Ovary (tissue), 3 donors: ENCODE data around the gene TIGD4.

Experiments
- CTCF ChIP-seq, 3 donors: fragments of 450-650 bp in 2 of 3; fragments of 200-600 bp in 1 of 3; IDR thresholded peaks; one replicate each; pipeline versions ENCODE4 v1.5.1 to v1.8.0; 2016 to 2022; ENCODE audit warnings: antibody characterized with exemption in 3 of 3, mild to moderate bottlenecking in 1 of 3
- POLR2A ChIP-seq: fragments of 450-650 bp; IDR thresholded peaks from one replicate; pipeline ENCODE4 v1.6.1; 2017; ENCODE audit warnings: antibody characterized with exemption, mild to moderate bottlenecking, moderate library complexity
- donor health status: DM: no; HTN: no; CAD: no.

GRCh38 chr4:152747444-152747843 is 32.1 kb downstream of the TIGD4 start:
- no peak for TF ChIP-seq CTCF (IDR thresholded peaks at IDR 0.05)
- no peak for TF ChIP-seq POLR2A
